ENCODE measurements around the gene MAPKAPK2. TPM values are rescaled to one million over a fixed set of nuclear protein-coding genes. Genes with fewer than 3 reads are reported as not detected.

MAPKAPK2 gene
- polyA plus RNA-seq, 1 of the 3 experiments (the other 2 are of a cell fraction) = 46.8 TPM

- TF ChIP-seq JUND (IDR thresholded peaks at IDR 0.05) = no peak
- no peak for TF ChIP-seq ELF1 (IDR thresholded peaks at IDR 0.05)
- no peak for TF ChIP-seq RCOR1 (IDR thresholded peaks at IDR 0.05; ENCODE audit: low read length)
These were observed 702 bp upstream of the MAPKAPK2 start (continued) for GRCh38 chr1:206684003-206684402.

GRCh38 chr1:206685334-206685768 is 646 bp downstream of the MAPKAPK2 start:
- H3K9me3 ChIP-seq = no peaks in the 10 kb centered on the region
- WGBS (ENCODE audit: low lambda C conversion rate) = 0% methylated on average over 16 of the region's 48 CpGs
- POLR2A ChIA-PET = no interaction called here
- peak overlapping the region; percentile 87 to 90 for H3K4me3 ChIP-seq (ENCODE audit: low read depth in 2 of 2, low read length in 1 of 2)
- CTCF ChIA-PET = interaction anchor here (1.6 to 1.9 kb wide), 2 partner anchors 50 to 227 kb away, joined by 5 to 6 read pairs; partner anchors contain the start of gene DYRK3
- TF ChIP-seq EZH2phosphoT487 (IDR thresholded peaks at IDR 0.05; ENCODE audit: borderline replicate concordance, low read depth) = no peak
- TF ChIP-seq, protein P1, sequence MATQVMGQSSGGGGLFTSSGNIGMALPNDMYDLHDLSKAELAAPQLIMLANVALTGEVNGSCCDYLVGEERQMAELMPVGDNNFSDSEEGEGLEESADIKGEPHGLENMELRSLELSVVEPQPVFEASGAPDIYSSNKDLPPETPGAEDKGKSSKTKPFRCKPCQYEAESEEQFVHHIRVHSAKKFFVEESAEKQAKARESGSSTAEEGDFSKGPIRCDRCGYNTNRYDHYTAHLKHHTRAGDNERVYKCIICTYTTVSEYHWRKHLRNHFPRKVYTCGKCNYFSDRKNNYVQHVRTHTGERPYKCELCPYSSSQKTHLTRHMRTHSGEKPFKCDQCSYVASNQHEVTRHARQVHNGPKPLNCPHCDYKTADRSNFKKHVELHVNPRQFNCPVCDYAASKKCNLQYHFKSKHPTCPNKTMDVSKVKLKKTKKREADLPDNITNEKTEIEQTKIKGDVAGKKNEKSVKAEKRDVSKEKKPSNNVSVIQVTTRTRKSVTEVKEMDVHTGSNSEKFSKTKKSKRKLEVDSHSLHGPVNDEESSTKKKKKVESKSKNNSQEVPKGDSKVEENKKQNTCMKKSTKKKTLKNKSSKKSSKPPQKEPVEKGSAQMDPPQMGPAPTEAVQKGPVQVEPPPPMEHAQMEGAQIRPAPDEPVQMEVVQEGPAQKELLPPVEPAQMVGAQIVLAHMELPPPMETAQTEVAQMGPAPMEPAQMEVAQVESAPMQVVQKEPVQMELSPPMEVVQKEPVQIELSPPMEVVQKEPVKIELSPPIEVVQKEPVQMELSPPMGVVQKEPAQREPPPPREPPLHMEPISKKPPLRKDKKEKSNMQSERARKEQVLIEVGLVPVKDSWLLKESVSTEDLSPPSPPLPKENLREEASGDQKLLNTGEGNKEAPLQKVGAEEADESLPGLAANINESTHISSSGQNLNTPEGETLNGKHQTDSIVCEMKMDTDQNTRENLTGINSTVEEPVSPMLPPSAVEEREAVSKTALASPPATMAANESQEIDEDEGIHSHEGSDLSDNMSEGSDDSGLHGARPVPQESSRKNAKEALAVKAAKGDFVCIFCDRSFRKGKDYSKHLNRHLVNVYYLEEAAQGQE (IDR thresholded peaks at IDR 0.05; ENCODE audit: low read depth, low read length) = no peak
- no peak for TF ChIP-seq IRF3 (IDR thresholded peaks at IDR 0.05; ENCODE audit: low read depth, low read length)
- TF ChIP-seq, protein P2, sequence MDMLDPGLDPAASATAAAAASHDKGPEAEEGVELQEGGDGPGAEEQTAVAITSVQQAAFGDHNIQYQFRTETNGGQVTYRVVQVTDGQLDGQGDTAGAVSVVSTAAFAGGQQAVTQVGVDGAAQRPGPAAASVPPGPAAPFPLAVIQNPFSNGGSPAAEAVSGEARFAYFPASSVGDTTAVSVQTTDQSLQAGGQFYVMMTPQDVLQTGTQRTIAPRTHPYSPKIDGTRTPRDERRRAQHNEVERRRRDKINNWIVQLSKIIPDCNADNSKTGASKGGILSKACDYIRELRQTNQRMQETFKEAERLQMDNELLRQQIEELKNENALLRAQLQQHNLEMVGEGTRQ (IDR thresholded peaks at IDR 0.05; ENCODE audit: borderline replicate concordance, low read depth, low read length) = no peak
- no peak for TF ChIP-seq RXRA (IDR thresholded peaks at IDR 0.05; ENCODE audit: borderline replicate concordance, low read depth)
- TF ChIP-seq MEF2A (IDR thresholded peaks at IDR 0.05; ENCODE audit: borderline replicate concordance, low read depth) = no peak
- no peak for TF ChIP-seq GABPA (IDR thresholded peaks at IDR 0.05; ENCODE audit: low read depth)
- TF ChIP-seq RFX5 (IDR thresholded peaks at IDR 0.05; ENCODE audit: low read length) = no peak
- no peak for TF ChIP-seq TCF12 (IDR thresholded peaks at IDR 0.05)
- TF ChIP-seq NFIC (IDR thresholded peaks at IDR 0.05; ENCODE audit: borderline replicate concordance) = no peak
- H3K4me1 ChIP-seq (ENCODE audit: control insufficient read depth in 1 of 2, insufficient read depth in 2 of 2, low read depth in 1 of 2, low read length in 1 of 2) = peaks cover 31 to 37% of the 10 kb centered on the region in 2 experiments
- H3F3A ChIP-seq (replicated peaks; ENCODE audit: insufficient read depth) = peaks cover 7% of the 10 kb centered on the region
- H4K20me1 ChIP-seq (ENCODE audit: insufficient read depth) = peaks cover 44% of the 10 kb centered on the region
- peaks cover 0 to 7% of the 10 kb centered on the region in 2 experiments for H3K36me3 ChIP-seq (replicated peaks in 1 of 2; ENCODE audit: control insufficient read depth in 1 of 2, insufficient read depth in 2 of 2, low read length in 1 of 2)
- DNase-seq = peak; percentile 86
- H2AFZ ChIP-seq (ENCODE audit: low read depth) = peak overlapping the region; percentile 16; the same call in 1 of the 2 replicates
- peaks cover 4% of the 10 kb centered on the region; the same call in 1 of the 2 replicates for H3K27me3 ChIP-seq (ENCODE audit: insufficient read depth)
- peaks cover 48% of the 10 kb centered on the region for H3K79me2 ChIP-seq (ENCODE audit: insufficient read depth)
- H3K9ac ChIP-seq = peak overlapping the region; percentile 84
- peak overlapping the region; percentile 74 to 93 for H3K27ac ChIP-seq (ENCODE audit: low read depth in 2 of 2, low read length in 1 of 2)
- H3K9me2 ChIP-seq = no peaks in the 10 kb centered on the region
- H3K4me2 ChIP-seq = peak overlapping the region; percentile 94

Data from SK-N-SH (cell line).